Embryonic facial prominence (tissue), 1 donor: ENCODE measurements around the gene PDGFD.

Experiments used
- DNase-seq: peaks from one replicate; pipeline ENCODE4 v3.0.0-alpha.2; 2016; ENCODE audit errors: extremely low spot score

Gene PDGFD

GRCh38 chr11:104145062-104145461, 18.9 kb downstream of the PDGFD start:
- DNase-seq = no peak

GRCh38 chr11:104142698-104143097, 21.2 kb downstream of the PDGFD start:
- no peak for DNase-seq

- DNase-seq = no peak
Observed at GRCh38 chr11:104136861-104137260, 27.1 kb downstream of the PDGFD start.

DNA sequence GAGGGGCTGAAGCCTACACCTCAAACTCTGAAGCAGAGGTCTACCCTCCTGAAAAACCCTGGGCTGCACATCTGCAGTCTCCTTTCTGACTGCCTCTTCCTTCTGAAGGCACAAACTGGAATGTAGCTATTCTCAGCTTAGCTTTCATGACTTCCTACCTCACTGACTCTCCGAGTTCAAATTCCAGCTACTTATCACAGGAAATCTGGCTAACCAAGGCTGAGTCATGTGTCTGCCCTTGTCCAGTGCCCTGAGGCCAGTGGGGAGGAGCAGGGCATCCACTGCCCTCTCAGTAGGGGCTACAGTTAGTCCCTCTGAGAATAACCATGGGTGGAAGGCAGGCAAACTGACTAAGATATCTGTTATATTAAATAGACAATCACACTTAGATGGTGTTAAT, 29.2 kb downstream of the PDGFD start:
- no peak for DNase-seq

DNA sequence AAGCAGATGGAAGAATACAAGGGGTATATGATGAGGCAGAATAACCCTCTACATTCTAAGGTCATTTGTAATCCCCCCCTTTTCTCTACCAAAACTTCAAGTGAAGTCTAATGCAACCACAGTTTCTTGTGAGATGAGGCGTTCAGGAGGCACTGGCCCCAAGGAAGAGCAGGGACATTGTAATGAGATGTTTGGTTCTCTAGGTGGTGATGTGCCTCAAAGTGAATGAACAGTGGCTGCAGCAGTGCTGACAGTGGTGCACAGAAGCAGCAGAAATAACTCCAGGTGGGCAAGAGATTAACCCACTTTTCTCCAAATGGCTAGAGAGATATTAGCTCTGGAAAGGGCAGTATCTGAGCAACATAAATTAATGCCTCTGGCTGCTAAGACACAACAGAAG, 33.8 kb downstream of the PDGFD start:
- DNase-seq = no peak

- DNase-seq = no peak
Observed at GRCh38 chr11:104129145-104129544, 34.8 kb downstream of the PDGFD start.

DNA sequence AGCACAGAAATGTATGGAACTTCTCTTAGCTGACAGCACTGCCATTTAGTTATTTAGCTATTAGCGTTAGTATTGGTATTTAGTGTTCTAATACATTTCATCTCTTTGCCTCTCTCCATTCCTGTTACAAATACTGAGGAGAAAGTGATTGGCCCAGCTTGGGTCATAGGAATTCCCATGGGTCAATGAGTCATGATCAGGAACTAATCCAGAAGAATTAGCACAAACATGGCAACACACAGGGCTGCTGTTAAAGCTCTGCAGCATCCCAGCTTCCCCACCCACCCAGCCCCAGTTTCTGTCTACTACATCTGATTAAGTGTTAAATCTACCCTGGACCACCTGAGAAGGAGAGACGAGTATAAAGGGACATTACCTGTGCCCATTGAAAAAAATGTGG, 36.1 kb downstream of the PDGFD start:
- DNase-seq = no peak

DNA sequence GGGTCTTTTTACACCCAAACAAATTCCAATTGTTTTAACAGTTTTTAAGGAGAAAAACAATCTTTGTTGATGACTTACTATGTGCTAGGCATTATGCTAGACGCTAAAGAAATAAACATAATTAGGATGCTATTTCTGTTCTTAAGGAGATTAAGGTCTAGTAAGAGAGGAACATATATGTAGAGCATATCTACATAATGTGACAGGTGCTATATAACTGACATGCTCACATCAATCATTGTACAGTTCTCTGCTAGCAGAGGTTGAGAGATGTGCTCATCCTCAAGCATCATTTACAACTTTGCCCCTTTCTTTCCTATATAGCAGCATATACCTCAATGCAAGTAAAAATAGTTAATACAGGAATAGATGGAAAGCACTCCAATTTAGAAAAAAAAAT, 37.5 kb downstream of the PDGFD start:
- no peak for DNase-seq

DNA sequence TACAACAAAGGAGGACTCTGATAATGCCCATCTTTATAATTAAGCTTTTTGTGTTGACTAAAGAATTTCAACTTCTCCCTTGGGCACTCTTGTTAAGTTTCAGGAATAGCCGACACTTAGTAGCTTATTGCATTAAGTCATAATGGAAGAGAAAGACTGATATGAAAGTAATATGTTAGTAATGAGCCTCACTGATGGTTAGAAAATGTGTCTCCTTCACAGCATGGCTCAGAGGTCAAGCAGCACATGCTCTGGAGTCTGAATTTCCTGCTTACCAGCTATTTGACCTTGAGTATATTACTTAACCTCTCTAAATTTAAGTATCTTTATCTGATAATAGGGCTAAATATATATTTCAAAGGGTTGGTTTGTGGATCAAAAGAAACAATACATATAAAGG, 39.0 kb downstream of the PDGFD start:
- DNase-seq = no peak

- no peak for DNase-seq
Observed at GRCh38 chr11:104122836-104123235, 41.1 kb downstream of the PDGFD start.

DNA sequence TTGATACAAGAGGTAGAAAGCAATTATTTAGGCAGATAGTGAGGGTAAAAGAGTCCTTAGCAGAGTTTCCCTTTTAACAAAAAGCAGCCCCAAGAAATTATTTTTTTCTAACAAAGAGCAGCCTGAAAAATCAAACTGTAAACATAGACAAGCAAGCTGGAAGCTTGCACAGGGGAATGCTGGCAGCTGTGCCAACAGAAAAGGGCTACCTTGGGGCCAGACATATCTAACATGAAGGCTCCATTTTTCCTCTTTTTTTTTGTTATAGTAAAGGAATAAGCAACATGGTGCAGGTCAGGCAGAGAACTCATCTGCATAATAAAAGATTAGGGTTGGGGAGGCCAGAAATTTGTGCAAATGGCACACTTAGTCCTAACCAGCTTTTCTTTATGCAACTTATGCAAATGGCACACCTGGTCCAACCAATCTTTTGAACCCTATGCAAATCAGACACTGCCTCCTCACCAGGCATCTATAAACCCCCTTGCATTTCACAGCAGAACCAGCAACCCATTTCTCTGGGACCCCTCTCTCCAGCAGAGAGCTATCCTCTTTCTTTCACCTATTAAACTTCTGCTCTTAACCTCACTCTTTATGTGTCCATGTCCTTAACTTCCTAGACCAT, 41.8 kb downstream of the PDGFD start:
- no peak for DNase-seq

DNA sequence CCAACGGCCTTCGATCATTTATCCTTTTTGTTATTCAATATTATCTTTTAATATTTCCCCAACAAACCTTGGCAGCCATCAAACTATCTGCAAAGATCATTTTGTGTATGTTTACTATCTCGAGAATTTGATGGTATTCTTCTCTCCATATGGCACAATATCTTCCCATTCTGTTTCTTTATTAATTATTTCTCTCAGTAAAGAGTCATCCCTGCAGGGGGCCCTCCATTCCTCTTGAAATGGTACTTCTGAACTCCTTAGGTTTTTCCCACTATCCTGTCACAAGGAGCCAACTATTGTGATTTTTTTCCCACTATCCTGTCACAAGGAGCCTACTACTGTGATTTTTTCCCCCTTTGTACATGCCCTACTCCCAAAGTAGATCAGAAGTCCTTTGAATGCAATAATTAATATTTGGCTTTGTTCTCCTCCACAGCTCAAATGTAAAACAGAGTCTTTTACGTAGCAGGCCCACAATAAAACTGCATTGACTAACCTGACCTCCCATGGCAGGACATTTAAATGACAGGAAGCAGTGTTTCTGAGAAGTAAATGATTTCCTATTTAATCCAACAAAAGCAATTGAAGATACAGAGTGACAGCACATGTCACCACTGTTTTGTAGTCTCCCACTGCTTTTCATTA, 43.3 kb downstream of the PDGFD start:
- DNase-seq = no peak

GRCh38 chr11:104118105-104118744, 45.7 kb downstream of the PDGFD start:
- no peak for DNase-seq

DNA sequence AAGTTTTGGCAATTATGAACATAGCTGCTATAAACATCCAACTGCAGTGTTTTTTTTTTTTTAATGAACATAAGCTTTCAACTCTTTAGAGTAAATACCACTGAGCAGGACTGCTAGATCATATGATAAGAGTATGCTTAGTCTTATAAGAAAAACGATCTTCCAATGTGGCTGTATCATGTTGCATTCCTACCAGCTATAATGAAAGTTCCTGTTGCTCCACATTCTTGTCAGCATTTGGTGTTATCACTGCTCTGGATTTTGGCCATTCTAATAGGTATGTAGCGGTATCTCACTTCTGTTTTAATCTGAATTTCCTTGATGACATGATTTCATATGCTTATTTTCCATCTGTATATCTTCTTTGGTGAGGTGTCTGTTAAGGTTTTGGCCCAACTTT, 50.4 kb downstream of the PDGFD start:
- DNase-seq = no peak

DNA sequence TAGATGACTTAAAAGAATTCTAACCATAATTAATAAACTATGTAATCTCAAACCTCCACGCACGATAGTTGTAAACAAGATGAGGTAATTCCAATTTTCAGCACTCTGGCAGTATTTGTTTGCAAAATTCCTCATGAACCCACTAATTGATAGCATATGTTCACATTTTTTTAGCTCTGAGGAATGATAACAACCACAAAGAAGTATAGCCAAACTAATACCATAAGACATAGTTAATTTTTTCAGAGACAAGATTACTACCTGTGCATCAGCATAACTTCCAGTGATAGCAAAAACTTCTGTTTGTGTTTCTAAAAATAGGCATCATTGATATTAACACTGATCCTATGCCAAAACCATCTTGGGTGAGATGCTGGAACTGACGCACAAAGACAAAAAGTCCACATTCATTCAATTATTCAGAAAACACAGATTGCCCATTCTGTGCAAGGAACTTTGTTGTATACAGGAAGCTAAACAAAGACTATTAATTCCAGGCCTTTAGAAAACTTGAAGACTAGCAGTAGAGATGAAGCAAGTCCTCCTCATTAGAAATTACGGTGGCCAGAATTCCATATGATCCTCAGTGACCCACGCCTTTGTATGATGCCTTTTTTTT, 57.7 kb downstream of the PDGFD start:
- DNase-seq = no peak

DNA sequence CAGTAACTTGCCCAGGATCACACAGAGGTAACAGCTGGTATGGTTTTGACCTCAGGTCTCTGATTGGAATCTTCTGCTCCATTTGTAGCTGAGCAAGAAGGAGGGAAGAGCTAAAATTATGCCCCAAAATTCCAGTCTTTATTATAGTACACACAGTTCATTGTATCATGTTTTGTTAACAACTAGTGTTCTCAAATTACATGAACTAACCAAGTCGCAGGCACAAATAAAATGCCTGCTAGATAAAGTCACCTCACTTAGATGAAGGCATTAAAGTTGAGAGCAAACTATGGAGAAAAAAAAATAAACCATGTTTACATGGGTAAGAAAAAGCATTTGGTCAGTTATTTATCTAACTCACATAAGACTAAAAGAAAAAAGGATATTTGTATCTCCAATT, 58.8 kb downstream of the PDGFD start:
- no peak for DNase-seq

DNA sequence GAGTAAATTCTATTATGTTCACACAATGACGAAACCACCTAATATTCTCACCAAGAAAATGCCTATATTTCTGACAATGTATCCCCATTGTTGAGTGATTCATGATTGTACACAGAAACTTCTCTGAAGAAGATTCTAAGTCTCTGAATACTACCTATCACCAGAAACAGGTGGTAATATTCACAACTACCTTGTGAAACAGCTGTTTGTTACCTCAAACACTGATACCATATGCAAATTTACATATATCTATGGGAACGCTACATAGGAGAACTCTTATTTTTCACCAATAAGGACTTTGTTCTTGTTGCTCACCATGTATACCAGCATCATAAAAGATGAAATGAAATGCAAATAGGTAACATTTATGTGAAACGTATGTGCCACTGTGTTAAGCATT, 59.3 kb downstream of the PDGFD start:
- no peak for DNase-seq

DNA sequence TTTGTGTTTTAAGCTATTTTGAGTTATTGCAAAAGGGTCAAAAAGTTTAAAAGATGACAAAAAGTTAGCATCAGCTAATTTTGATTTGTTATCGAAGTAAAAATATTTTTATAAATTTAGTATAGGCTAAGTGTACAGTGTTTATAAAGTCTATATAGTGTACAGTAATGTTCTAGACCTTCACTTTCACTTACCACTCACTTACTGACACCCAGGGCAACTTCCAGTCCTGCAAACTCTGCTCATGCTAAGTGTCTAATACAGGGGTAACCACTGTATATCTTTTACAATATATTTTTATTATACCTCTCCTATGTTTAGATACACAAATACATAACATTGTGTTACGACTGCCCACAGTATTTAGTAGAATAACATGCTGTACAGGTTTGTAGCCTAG, 59.7 kb downstream of the PDGFD start:
- DNase-seq = no peak

DNA sequence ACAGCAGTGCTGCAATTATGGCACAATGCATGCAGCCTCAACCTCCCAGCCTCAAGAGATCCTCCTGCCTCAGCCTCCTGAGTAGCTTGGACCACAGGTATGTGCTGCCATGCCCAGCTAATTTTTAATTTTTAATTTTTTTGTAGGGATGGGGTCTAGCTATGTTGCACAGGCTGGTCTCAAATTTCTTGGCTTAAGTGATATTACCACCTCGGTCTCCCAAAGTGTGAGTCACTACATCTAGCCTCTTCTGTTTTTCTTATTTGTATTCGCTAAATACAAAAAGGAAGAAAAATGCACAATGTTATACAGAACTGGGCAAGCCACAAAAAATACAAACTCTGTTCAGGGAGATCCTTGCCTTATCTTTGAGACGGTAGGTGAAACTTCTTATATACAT, 65.4 kb downstream of the PDGFD start:
- no peak for DNase-seq

DNA sequence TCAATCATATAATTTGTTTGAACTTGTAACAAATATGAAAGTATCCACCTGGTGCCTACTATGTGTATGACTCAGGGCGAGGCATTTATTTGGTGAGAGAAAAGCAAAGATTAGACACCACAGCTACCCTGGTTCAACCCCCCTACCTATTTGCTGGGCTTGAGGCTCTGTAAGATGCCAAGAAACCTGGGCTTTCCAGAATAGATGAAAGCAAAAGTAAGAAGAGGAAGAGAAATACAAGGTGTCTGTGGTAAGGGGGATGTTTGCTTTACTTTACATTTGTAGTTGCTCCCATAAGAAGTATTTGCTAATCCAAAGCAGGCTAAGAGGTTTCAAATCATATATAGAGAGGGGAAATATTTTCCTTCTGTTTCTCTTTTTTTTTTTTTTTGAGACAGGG, 65.8 kb downstream of the PDGFD start:
- DNase-seq = no peak

GRCh38 chr11:104096900-104097299, 67.0 kb downstream of the PDGFD start:
- no peak for DNase-seq

DNA sequence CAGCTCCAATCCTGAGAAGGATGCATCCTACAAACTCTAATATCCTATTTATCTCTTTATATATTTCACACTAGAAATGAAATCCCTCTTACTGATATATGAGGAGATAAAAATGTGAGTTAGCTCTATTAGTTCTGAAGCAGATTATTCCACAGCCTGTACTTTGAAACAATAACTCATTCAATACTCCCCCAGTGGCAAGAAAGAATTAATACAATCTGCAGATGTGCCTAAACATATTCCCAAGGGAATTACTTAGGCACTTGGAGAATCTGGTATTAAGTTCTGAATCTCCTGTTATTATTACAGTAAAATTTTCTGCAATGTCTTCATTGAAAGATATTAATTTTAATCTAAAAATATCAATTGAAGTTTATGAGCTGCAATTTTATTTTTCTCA, 68.2 kb downstream of the PDGFD start:
- DNase-seq = no peak

GRCh38 chr11:104094576-104094975, 69.4 kb downstream of the PDGFD start:
- no peak for DNase-seq
